Stimulated activated CD4-positive, alpha-beta T cell treated with anti-CD3 and anti-CD28 coated beads, Interleukin-2, amount 100 ng/mL, for 24 hours (primary cell): ENCODE results near the gene PRSS1.
"Not testable (repeated sequence)": the region's sequence is repeated elsewhere in the genome, so short reads cannot be mapped to it uniquely, and the experiment has no call there.

ENCODE experiments used
- DNase-seq, 2 donors: peaks; one replicate each; pipeline ENCODE4 v3.0.0-alpha.2; 2020

PRSS1 gene

DNA sequence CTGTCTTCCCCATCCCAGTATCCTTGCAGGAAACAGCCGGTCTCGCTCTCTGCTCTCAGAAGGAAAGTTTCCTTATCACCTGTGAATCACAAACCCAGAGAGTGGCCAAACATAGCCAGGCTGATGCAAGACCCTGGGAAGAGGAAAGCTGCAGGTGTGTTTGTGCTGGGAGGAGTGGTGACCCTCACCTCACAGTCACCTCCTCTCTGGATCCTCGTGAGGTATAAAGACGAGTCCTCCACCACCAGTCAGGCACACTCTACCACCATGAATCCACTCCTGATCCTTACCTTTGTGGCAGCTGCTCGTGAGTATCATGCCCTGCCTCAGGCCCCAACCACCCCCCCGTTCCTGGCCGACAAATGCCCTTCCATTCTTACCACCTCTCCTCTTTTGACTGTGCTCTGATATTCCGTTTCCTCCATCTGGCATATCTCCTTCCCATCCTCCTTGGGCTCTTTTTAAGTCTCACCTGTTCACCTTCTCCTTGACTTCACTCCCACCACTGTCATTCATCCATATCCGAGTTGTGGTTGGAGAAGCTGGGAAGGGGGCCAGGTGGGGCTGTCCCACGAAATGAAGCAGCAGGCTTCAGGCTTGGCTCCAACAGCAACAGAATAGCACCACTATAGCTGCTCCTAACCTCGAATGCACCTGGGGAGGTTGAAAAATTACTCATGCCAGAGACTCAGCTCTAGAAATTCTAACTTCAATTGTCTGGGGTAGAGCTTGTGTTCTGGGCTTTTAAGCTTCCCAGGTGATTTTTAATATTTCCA lies at the start of gene PRSS1:
Gene PRSS1 (plus strand): TSS at position 255 of the 776 bp plus-strand sequence. CDS start 13 bp downstream, at position 268.
- DNase-seq: no peak

GRCh38 chr7:142700935-142701334 lies 48.3 kb upstream of the PRSS1 start:
- DNase-seq: not testable (repeated sequence)

GRCh38 chr7:142703655-142704305 lies 45.5 kb upstream of the PRSS1 start:
- DNase-seq: no peak

- not testable (repeated sequence) for DNase-seq
Observed at GRCh38 chr7:142708726-142709125, 40.5 kb upstream of the PRSS1 start.

DNA sequence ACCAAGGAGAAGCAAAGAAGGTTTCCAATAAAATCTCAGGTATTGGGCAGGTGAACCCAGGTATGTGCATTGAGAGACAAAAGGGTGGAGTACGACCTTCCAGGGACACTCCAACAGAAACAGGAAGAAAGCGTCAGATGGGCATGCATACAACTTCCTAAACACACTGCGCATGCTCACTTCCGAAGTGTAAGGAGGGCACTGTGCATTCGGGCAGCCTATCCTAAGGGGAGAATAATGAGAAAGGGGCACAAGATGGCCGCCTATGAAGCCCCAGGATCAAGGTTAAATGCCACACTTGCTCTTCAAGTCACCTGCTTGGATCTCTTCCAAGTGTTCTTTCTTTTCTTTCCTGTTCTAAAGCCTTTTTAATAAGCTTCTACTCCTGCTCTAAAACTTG lies 39.4 kb upstream of the PRSS1 start:
- no peak for DNase-seq

GRCh38 chr7:142711196-142711595 lies 38.1 kb upstream of the PRSS1 start:
- no peak for DNase-seq

GRCh38 chr7:142711746-142712616 lies 37.3 kb upstream of the PRSS1 start:
- peak in 1 of 2 donors; percentile 19 for DNase-seq

- no peak for DNase-seq
Observed at GRCh38 chr7:142712617-142712957, 36.7 kb upstream of the PRSS1 start.

DNA sequence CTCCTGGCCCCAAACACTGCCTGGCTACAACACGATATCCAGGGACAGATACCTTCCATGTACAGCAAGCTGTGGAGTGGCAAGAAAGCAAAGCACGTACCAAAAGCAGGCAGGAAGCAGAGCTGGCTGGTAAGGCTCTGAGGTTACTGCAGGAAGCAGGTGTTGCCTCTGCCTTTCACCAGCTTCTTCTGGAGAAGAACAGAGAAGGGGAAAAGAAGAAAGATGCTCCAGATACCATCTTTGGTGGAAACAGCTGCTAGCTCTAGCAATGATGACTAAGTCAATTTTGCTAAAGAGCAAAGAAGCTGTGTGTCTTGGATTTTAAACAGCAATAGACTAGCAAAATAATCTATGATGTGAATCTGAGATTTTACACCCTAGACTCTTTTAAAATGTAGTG lies 34.9 kb upstream of the PRSS1 start:
- DNase-seq: peak in 1 of 2 donors; percentile 10

GRCh38 chr7:142716596-142716995 lies 32.7 kb upstream of the PRSS1 start:
- no peak for DNase-seq

- DNase-seq: no peak
Observed at GRCh38 chr7:142717453-142717852, 31.8 kb upstream of the PRSS1 start.

DNA sequence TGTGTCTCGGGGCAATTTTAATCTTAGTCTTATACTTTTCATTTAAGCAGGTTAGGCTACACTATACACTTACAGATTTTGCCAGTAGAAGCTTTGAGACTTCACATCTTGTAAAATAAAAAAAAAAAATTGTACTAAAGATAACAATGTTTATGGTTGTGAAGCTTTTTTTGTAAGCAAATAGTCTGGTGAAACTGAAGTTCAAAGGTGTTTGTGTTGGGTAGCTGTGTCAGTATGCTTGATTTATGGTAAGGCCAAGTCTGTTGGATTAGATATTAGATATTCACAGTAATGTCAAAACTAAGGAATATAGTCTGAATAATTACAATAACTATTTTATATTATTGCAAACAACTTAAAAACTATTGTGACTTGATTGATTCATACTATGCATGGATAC lies 31.0 kb upstream of the PRSS1 start:
- no peak for DNase-seq

DNA sequence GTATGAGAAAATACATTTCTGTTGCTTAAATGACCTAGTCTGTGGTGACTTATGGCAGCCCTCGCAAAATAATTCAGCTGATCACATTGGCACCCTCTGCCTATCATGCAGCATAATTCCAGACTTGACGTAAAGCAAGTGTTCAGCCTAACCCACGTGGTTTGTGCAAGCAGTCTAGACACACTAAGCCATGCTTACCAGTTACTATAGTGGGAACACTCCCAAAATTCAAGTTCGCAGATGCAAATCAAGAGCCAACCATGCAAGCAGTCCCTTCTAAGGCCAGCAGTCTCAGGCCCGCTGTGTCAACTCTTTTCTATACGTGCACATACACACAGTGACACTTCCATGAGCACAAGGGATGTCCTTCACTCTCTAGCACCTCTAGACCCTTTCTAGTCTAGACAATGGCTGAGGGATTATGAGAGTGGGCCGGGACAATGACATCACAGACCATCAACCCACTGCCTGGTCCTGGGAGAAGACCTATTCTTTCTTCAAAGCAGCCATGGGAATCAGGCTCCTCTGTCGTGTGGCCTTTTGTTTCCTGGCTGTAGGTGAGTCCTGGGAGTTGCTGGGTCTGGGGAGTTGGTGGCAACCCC lies 29.0 kb upstream of the PRSS1 start:
- no peak for DNase-seq

DNA sequence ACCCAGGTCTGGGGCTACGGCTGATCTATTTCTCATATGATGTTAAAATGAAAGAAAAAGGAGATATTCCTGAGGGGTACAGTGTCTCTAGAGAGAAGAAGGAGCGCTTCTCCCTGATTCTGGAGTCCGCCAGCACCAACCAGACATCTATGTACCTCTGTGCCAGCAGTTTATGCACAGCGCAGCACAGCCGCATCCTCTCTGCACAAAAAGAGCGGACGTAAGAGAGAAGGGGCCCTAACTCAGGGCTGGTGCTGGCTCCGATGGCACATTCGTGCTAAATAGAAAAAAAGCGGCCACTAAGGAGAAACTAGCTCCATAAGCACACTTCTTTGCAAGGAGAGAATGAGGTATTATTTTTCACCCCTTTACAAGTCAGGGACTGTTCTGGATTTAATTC lies 28.3 kb upstream of the PRSS1 start:
- DNase-seq: no peak

DNA sequence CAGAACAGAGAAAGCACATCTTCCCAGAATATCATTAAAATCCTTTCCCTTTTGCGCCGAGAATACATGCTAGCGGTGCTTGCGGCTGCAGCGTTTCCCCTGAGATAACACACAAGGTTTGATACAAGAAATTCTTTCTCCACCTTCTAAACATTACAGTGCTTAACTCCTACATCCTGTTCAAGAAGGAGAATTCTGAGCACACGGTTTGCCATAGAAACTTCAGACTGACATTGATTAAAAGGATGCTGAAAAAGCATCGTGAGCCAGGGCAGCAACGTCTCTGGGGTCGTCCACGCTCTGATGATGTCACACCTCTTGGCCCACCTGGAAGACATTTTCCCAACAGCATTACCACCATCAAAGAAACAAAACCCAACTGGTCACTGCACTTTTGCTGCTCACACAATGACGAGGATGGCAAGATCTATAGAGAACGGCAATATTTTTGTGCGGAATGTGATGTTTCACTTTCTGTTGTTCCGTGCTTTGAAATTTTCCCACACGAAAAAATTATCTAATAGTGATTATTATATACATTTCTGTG lies 27.0 kb upstream of the PRSS1 start:
- DNase-seq: no peak

DNA sequence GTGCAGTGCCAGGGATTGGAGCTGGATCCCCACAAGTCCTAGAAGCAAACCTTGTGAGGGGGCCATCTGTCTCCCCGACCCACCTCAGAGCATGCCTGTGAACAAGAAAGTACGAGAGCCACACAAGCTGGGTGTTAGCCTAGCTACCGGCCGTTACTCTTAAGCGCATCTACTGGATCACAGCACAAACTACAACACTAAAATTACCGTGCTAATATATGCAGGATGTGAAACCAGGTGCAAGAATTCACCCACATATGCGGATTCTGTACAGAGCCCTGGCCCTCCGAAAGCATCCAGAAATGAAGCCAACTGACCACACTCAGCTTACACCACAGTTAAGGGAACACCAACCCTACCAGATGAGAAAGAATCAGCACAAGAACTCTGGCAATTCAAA lies 16.0 kb upstream of the PRSS1 start:
- DNase-seq: no peak

DNA sequence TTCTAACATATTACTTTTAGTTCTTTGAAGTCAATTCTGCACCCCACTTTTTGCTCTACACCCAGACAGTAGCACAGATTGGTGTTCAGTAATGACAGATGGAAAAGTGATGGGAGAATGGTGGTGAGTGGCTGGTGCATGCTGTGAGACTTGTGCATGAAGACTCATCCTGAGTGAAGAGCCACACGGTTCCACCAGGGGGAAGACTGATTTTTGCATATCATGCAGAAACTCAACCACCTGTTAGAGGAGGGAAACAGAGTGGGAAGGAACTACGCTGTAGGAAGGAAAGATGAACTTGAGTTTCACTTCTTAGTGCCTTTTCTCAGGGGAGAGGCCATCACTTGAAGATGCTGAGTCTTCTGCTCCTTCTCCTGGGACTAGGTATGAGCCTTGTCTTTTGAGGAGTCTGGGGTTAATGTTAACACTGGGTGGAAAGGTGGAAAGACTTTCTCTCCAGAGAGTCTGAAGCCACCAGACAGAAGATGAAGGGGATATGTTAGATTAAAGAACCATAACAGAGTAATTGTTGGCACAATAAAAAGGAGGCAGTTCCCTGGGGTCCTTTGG lies 9.3 kb upstream of the PRSS1 start:
- DNase-seq: no peak

- DNase-seq: no peak
Observed at GRCh38 chr7:142740786-142741185, 8.5 kb upstream of the PRSS1 start.

DNA sequence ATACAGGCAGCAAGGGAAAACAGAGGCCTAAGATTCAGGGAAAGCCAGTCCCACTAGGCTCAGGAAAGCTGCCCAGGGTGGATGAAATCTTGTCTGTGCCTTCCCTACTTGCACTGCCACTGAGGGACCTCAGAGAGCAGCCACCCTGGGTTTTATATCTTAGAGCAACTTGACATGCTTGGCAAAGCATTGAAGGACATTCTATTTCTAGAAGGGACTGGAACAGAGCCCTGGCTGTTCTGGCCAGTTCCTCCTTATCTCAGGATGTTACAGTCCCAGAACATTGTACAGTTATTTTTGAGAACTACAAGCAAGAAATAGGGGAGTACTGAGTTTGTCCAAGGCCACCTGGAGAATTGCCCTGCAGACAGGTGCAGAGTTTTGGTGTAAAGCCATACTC lies 7.3 kb upstream of the PRSS1 start:
- not testable (repeated sequence) for DNase-seq

GRCh38 chr7:142745091-142745635 lies 4.1 kb upstream of the PRSS1 start:
- DNase-seq: no peak

- no peak for DNase-seq
Observed at GRCh38 chr7:142745745-142746144, 3.5 kb upstream of the PRSS1 start.

DNA sequence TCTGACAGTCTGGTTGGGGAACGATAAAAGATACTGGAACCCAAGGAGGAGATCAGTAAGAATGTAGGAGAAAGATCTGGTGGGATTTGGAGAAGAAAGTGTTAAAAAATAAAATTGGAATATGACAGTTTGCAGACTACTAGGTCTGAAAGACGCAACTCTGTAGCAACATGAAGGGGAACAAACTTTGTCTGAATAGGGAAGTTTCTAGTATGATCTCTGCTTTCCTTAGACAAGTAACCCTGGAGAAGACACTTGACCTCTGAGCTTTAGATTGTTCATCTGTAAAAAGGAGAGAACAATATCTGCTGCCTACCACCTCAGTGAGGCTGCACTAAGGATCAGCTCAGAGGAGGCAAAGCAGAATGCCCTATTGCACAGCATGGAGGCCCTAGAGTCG lies 3.0 kb upstream of the PRSS1 start:
- DNase-seq: no peak
